ENCODE results near the gene ABCF3.
"Not testable (repeated sequence)": the region's sequence is repeated elsewhere in the genome, so short reads cannot be mapped to it uniquely, and the experiment has no call there.

The ABCF3 gene

GRCh38 chr3:184186184-184186901 lies at the start of gene ABCF3:
Gene ABCF3 (plus strand): TSS chr3:184186199. CDS start chr3:184186208, 9 bp downstream.
- peak in 1 of 2 donors; percentile 33 for DNase-seq

GRCh38 chr3:184140436-184140835 lies 45.6 kb upstream of the ABCF3 start:
- no peak for DNase-seq

- DNase-seq = no peak
Measured at GRCh38 chr3:184142199-184142598, 43.8 kb upstream of the ABCF3 start.

GRCh38 chr3:184143327-184143726 lies 42.7 kb upstream of the ABCF3 start:
- no peak for DNase-seq

- DNase-seq = no peak
Measured at GRCh38 chr3:184144505-184144904, 41.5 kb upstream of the ABCF3 start.

- DNase-seq = peak; percentile 25 to 44
Measured at GRCh38 chr3:184145111-184145524, 40.9 kb upstream of the ABCF3 start.

- DNase-seq = no peak
Measured at GRCh38 chr3:184145751-184146270, 40.2 kb upstream of the ABCF3 start.

GRCh38 chr3:184148076-184148475 lies 37.9 kb upstream of the ABCF3 start:
- no peak for DNase-seq

GRCh38 chr3:184149123-184149522 lies 36.9 kb upstream of the ABCF3 start:
- DNase-seq = no peak

- not testable (repeated sequence) for DNase-seq
Measured at GRCh38 chr3:184149770-184150169, 36.2 kb upstream of the ABCF3 start.

- peak; percentile 56 to 60 for DNase-seq
Measured at GRCh38 chr3:184154885-184155643, 30.9 kb upstream of the ABCF3 start, which contains the start of gene DVL3. Gene DVL3 (plus strand): TSS chr3:184155377. CDS start chr3:184155636, 259 bp downstream.

GRCh38 chr3:184155644-184156521 lies 30.1 kb upstream of the ABCF3 start:
- DNase-seq = peak; percentile 30 to 38

GRCh38 chr3:184156522-184156955 lies 29.5 kb upstream of the ABCF3 start:
- DNase-seq = no peak

GRCh38 chr3:184157206-184157605 lies 28.8 kb upstream of the ABCF3 start:
- no peak for DNase-seq

- DNase-seq = no peak
Measured at GRCh38 chr3:184158404-184158803, 27.6 kb upstream of the ABCF3 start.

- no peak for DNase-seq
Measured at GRCh38 chr3:184160456-184160855, 25.5 kb upstream of the ABCF3 start.

- DNase-seq = not testable (repeated sequence)
Measured at GRCh38 chr3:184162571-184163070, 23.4 kb upstream of the ABCF3 start.

- DNase-seq = no peak
Measured at GRCh38 chr3:184164648-184165330, 21.2 kb upstream of the ABCF3 start.

GRCh38 chr3:184165543-184165942 lies 20.5 kb upstream of the ABCF3 start:
- DNase-seq = no peak

GRCh38 chr3:184166671-184167070 lies 19.3 kb upstream of the ABCF3 start:
- no peak for DNase-seq

- no peak for DNase-seq
Measured at GRCh38 chr3:184167786-184168185, 18.2 kb upstream of the ABCF3 start.

Measured in CD4-positive, alpha-beta T cell treated with Interleukin-1 beta for 1 hour (primary cell).